GM18498 (cell line): ENCODE results near the gene CHMP5.

Source experiments
- ATAC-seq: cut with Tn5 transposase; IDR thresholded peaks from one replicate; pipeline ENCODE4 v1.9.1; 2021; ENCODE audit warnings: mild to moderate bottlenecking, moderate library complexity; ENCODE audit not compliant: unreplicated experiment

The CHMP5 gene

DNA sequence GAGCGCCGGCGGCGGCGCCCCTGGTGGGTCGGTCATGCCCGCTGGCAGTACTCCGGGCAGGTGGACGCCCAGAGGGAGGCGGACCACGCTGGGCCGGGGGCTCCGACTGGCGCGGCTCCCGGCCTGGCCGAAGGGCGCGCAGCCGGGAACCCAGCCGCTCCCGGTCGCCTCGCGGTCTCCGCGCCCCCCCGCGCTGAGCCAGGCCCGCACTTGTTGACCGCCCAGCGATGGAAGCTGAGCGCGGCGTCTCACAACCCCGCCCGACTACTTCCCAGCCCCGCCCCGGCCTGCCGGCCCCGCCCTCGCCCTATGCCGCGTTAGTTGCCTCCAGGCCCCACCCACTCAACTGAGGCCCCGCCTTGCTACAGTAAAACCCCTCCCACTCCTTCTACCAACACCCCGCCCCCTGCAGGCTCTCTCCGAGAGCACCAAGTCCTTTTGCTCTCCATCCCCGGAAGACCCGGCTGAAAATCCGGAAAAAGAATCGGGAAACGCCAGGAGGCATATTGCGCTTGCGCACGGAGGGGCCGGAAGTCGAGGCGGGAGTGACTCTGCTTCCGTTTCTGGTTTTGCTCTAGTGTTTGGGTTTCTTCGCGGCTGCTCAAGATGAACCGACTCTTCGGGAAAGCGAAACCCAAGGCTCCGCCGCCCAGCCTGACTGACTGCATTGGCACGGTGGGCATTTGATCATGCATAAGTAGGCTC is at the start of gene CHMP5, which contains the start of gene BAG1:
Gene CHMP5 (plus strand): TSS at position 577 of the 705 bp plus-strand sequence. CDS start 30 bp downstream, at position 607.
Gene BAG1 (minus strand): TSS at position 236 of the 705 bp plus-strand sequence.
- ATAC-seq = peak; percentile 84

DNA sequence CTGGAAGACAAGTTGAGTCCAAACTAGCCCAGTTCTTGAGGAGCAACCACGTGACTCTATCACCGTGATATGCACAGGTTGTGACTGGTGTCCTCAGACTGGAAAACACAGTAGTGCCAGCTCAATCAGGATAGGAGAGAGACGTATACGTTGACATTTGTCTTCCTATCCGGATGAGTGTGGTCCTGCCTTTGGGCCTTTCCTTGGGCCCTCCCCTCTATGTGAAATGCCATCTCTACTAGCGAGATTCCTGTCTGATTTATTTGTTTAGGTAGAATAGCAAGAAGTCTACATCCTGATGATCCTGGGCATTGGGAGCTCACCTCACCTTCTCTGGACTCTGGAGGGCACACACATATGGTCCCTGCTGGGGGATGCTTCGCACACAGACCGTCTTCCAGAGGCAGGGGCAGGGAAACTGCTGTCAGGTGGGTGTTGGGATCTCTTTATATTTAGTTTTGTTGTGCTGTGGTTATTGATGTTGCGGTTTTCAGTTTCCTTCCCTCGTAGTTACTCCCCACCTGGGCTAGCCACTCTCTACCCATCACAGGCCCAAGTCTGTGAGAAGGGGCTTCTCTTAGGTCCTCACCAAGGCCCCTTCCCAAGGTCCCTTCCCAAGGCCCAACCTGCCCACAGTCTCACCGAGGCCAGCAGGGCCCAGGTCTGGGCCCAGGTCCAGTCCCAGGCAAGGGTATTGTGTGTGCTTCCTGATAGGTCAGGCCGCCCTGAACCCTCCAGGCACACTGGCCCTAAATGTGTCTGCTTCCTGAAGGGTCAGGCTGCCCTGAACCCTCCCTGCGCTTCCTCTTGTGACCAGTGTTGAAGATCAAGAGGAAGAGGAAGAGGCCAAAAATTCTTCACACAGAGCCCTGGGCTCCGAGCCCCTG is 43.9 kb upstream of the CHMP5 start:
- ATAC-seq = no peak

DNA sequence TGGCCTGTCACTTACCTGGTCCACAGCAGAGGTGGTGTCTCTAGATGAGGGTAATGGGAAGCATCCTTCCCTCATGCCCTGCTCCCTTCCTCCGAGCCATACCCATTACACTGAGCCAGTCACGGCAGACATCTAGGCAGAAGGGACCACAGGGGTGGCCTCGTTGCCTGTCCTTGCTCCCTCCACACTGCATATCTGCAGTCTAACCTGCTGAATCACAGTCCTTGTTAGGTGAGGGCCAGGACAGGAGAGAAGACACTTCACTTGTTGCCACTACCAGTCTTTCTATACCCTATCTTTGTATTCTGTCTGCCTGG is 43.3 kb upstream of the CHMP5 start:
- ATAC-seq = no peak

DNA sequence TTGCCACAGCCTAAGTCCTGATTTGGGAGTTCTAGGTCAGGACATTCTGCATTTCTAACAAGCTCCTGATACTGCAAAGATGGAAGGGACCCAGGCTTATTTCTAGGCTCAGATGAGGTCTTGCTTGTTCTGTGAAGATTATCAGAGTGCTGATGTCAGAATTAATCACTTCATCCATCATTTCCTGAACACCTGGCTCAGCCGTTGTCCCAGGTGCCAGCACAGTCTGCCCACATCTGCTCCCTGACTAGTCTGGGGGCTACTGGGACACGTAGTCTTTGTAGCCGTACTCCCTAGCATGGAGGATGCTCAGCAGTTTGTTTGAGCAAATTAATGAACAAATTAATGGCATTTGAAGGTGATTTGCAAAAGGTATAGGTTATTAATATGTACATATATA is 42.8 kb upstream of the CHMP5 start:
- no peak for ATAC-seq

DNA sequence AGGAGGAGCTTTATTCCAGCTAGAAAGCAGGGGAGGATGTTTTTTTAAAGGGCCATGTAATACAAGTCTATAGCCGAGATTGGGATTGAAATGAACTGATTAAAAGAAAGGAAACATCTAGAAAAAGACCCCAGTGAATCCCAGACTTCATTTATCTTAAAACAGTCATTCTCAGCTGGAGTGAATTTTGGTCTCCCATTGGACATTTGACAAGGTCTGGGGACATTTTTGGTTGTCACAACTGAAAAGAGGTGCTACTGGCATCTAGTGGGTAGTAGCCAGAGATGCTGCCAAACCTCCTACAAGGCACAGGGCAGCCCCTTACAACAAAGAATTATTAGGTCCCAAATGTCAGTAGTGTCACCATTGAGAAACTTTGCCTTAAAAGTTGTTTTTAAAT is 41.2 kb upstream of the CHMP5 start:
- ATAC-seq = no peak

DNA sequence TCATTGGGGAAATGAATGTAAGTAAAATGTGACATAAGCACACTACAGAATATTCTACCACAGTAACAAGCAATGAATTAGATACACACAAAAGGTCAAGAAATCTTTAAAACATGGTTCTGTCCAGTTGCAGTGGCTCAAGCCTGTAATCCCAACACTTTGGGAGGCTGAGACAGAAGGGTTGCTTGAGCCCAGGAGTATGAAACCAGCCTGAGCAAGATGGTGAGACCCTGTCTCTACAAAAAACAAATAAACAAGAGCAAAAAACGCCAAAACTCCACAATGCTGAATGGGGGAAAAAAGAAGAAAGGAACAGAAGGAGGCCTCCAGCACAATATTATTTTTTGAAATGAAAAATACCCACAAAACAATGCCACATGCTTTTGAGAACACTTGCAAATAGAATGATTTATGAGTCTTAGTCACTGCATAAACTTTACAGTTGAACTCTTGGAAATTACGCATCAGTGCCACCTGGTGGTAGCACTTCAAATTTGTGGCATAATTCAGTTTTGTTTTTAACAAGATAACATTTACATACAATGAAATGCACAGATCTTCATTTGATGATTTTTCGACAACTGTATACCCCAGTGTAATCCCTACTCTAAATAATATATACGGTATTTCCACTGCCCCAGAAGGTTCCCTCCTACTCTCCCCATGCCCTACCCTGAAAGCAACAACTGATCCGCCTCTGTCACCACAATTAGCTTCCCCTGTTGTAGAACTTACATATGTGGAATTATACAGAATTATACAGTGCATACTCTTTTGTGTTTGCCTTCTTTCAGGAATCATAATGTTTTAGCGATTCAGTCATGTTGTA is 39.3 kb upstream of the CHMP5 start:
- no peak for ATAC-seq

DNA sequence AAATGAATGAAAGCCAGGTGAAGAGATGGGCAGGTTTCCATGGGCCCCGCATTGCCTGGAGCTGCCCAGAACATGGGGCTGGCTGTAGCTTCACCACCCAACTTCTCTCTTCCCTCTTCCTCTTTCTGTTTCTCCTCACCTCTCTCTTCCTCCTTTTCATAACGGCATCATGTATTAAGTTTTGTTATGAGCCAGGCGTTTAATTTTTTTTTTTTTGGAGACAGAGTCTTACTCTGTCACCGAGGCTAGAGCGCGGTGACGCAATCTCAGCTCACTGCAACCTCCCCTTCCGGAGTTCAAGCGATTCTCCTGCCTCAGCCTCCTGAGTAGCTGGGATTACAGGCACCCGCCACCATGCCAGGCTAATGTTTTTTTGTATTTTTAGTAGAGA is 37.8 kb upstream of the CHMP5 start:
- peak; percentile 76 for ATAC-seq

DNA sequence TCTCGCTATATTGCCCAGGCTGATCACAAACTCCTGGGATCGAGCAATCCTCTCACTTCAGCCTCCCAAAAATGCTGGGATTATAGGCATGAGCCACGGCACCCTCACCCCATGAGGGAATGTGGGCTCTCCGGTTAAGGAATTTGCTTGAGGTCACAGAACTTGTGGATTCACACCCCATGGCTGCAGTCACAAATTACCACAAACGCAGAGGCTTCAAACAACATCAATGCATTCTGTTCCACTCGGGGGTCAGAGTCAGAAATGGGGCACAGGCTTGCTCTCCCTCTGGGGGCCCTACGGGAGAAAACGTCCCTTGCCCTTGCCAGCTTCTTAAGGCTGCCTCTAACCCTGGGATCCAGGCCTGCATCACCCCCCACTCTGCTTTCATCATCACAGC is 37.1 kb upstream of the CHMP5 start:
- no peak for ATAC-seq

DNA sequence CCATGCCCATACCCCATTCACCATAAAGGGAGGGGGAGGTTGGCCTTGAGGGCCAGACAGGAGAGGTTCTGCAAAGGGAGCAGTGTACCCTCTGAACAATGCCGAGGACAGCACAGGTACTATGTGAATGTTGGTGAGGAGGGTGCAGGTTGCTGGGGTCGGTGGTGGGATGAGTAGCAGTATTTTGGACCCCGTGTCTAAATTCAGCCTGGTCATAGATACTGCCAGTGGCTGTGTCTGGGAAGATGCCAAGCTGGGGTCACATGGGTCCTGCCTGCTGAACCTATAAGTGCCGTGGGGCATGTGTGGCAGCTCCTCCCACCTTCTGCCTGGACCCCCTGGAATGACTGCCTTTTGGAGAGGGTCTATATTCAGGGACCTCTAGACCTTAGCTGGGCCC is 36.2 kb upstream of the CHMP5 start:
- no peak for ATAC-seq

DNA sequence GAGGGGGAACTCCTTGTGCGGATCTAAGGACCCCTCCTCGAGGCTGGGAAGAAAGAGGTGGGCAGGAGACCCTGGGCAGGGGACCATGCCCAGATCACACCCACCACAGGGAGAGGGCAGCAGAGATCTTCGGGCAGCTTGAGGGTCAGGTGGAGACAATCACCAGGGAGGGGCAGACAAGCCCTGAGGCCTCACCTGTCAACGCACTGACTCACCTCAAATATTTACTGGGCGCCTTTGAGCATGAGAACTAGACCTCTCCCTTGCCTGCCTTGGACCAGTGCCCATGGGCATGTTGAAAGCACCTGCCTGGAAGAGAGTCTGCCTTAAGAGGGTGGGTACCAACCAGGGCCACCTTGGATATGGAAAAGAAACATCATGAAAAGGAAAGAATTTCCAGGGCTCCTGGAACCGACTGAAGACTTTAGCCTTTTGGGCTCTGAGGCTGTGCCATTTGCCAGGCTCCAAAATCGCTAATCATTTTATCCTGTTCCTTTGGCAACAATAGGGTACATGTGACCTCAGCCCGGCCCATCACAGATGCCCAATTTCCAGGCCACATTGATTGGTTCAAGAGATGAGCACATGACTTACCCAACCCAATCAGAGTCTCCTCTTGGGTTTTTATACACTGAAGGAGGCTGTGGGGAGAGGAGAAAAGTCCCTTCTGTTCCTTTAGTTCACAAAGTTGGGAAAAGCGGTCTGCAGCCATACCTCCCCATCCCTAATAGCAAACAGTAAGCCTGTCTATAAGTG is 35.3 kb upstream of the CHMP5 start:
- no peak for ATAC-seq

DNA sequence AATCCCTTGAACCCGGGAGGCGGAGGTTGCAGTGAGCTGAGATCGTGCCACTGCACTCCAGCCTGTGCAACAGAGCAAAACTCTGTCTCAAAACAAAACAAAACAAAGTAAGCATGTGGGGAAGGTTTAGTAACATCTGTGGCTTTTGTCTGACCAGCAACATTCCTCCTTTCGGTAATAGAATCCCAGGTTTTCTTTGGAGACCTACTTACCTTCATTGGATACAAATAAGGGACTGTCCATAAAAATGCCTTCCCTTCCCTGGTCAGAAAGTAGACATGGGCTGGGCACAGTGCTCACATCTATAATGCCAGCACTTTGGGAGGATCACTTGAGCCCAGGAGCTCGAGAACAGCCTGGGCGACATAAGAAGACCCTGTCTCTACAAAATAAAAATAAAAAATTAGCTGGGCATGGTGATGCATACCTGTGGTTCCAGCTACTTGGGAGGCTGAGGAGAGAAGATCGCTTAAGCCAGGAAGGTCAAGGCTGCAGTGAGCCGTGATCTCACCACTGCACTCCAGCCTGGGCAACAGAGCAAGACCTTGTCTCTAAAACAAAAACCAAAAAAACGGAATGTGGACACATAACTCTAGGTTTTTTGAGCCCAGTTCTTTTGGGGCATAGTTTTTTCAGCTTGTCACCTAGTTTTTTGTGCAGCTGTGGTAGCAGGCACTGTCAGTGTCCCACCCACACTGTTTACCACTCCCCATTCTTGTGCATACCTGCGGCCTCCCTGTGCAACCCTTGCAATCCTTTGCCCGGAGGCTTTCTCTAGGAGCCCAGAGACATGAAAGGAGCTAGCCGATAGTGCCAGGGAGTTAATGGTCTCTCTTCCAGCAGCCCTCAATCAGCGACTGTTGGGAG is 33.9 kb upstream of the CHMP5 start:
- no peak for ATAC-seq

DNA sequence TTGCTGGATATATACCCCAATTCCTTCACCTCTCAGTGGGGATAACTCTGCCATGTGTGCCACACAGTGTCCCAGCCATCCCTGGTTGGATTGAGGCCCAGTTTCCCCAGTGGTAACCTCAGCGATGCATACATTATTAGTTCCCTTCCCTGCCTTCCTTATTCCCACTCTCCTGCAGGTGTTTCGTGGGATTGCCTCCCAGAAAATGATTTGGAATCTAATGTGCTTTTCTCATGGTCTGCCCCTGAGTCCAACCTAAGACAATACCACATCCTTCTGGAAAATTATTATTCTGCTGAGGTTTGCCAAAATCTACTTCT is 33.3 kb upstream of the CHMP5 start:
- ATAC-seq = no peak

DNA sequence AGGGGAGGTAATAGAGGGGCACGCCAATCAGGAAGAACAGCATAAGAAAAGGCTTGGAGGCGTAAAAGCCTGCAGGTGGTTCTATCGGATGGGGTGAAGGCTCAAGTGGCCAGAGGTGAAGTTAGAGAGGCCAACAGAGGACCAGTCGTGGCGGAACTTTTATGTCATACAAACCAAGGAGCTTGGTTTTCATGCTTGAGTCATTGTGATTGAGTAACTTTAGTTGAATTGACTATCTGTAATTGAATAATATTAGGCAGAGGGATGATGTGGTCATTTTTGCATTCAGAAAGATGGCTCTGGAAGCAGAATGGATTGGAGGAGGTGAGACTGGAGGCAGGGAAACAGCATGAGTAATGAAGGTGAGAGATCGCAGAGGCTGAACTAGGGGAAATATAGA is 32.0 kb upstream of the CHMP5 start:
- ATAC-seq = no peak

DNA sequence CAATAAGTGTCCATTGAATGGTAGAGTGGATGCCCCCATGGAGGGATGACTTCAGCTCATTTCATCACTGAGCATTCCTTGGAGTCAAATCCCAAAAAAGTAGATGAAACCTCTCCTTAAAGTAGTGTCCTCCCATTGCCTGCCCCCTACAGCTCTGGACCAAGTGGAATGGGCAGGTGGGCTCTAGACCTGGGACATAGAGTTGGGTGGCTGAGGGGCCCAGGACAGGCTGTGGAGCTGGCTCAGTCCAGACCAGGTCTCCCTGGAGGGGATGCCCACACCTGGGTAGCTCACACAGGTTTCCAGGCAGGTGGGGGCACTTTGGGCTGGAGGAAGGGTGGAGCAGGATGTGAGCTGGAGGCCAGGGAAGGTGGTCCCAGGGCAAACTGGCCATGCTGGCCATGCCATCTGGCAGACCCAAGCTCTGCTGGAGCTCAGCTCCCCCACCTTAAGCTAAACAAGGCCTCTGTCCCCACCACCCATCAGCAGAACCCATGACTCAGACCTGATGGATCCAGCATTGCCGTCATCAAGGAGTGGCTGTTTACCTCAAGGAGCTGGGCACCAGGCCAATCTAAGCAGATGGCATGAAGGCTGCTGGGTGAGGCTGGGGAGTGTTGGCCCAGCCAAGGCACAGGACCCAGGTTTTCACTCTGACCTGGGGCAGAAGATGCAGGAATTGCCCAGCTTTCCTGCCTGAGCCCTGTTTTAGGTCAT is 31.1 kb upstream of the CHMP5 start:
- no peak for ATAC-seq

DNA sequence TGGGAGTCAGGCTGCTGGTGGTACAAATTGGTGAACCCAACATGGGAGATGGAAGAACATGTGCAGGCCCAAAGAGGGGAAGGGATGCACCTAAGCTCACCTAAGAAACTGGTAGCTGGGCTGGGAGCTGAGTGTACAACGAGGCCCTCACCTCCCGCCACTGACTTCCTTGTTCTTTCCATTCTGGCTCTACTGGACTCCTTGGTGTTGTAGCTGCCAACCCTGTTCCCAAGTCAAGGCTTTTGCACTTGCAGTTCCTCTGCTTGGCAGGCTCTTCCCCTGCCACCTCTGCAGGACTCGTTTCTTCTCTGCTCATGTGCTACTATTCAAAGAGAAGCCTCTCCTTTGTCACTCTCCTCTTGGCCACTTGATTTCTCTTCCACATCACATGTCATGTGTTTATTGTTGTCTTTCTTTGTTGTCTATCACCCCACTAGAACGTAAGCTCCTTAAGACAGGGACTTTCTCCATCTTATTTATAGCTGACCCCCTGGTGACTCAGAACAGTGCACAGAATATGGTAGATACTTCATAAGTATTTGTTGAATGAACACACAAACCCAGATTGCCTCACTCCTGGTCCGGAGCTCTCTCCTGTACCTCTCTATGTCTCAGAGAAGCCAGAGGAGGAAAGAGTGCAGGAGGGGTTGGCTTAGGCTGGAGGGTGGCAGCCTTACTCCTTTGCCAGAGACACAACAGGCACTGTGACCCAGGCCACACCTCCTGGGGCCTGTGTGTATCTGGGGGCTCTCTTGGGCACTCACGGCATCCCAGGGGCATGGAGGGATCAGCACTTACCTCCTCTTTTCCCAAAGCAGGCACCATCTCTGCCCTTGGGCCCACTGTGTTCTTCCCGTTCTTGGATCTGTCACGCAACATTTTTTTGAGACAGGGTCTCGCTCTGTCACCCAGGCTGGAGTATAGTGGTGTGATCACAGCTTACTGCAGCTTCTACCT is 30.1 kb upstream of the CHMP5 start:
- ATAC-seq = no peak

DNA sequence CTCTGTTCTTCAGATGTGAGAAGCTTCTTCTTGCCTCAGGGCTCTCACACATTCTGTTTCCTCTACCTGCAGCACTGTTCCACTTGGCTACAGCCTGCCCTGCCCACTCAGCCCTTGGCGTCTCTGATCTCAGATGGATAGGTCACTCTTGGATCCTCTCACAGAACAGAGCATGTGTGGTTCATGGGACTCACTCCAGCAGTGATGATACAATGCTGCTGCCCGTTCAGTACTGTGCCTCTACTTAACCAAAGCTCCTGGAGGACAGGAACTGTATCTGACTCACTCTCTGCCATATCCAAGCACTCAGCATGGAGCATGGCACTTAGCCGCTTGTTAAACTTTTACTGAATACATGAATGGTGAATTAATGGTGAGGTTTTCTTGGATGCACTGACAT is 28.3 kb upstream of the CHMP5 start:
- ATAC-seq = no peak

DNA sequence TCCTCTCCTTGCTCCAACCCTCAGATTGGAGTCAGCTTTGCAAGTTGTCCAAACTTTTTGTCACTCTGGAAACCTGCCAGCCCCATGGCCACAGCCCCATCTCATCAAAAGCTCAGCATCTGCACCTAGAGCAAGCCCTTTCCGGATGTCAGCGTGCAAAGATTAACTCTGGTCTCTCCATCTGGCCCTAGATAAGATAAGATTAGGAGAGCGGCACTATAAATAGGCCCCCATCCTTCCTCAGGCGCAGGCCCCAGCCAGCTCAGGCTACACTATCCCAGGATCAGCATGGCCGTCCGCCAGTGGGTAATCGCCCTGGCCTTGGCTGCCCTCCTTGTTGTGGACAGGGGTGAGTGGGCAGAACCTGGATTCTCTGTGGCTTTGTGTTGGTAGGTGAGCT is 24.9 kb upstream of the CHMP5 start, which contains the start of gene SPINK4:
Gene SPINK4 (plus strand): TSS at position 247 of the 400 bp plus-strand sequence. CDS start 42 bp downstream, at position 289.
- ATAC-seq = no peak

DNA sequence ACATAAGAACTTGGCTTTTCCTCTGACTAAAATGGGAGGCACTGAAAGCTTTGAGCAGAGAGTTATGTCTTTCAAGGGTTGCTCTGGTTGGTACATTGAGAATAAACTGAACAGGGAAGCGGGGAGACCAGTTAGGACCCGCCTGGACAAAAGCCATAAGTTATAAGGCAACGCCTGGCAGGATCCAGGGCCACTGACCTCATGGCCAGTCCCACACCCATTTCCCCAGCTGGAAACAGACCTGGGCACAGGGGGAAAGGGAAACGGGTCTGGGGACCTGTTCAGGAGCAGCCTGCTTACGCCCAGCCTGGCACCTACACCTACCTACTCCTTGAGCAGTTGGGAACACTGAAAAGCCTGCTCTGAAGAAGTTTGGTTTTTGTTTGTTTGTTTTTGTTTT is 23.6 kb upstream of the CHMP5 start:
- no peak for ATAC-seq
